ENCODE measurements around the gene HOXC6. TPM values are rescaled to one million over a fixed set of nuclear protein-coding genes. Genes with fewer than 3 reads are reported as not detected.
"Not testable (repeated sequence)": the region's sequence is repeated elsewhere in the genome, so short reads cannot be mapped to it uniquely, and the experiment has no call there.

The HOXC6 gene
- total RNA-seq, 2 experiments from 2014 or later, result not detected

DNA sequence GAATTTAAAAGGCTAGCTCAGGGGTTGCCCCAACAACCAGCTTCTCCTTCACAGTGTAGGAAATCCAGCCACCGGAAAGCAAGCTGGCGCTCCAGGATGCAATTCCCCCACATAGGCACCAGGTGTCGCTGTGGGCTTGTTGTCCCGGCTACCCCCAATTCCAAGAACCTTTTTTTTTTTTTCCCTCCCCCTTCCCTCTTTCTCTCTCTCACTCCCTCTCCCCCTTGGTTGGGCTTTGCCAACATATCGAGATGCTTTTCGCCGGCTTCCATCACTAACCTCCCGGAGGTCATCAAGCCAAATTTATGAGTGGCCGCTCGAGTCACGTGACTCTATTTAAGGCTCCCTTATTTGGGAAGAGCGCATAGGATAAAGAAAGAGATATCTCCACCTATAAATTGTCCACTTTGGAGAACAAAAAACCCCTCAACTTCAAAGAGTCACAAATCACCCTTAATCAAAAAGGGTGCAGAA lies 4.4 kb downstream of the HOXC6 start, which contains the start of gene HOXC5:
HOXC5 (plus strand) TSS at position 424 of the 474 bp plus-strand sequence. CDS start 73 bp downstream, outside the sequence.
- CTCF ChIA-PET, result interaction anchor here (0.6 to 5.5 kb wide), 29 partner anchors 10 to 536 kb away, joined by 3 to 68 read pairs (median 5); partner anchors contain the start of genes HOXC4, HOXC8 and SMUG1
- POLR2A ChIA-PET, result interaction anchor here (0.6 to 0.7 kb wide), 3 partner anchors 15 to 48 kb away, joined by 3 to 8 read pairs (median 3); partner anchors contain the start of gene HOXC10

DNA sequence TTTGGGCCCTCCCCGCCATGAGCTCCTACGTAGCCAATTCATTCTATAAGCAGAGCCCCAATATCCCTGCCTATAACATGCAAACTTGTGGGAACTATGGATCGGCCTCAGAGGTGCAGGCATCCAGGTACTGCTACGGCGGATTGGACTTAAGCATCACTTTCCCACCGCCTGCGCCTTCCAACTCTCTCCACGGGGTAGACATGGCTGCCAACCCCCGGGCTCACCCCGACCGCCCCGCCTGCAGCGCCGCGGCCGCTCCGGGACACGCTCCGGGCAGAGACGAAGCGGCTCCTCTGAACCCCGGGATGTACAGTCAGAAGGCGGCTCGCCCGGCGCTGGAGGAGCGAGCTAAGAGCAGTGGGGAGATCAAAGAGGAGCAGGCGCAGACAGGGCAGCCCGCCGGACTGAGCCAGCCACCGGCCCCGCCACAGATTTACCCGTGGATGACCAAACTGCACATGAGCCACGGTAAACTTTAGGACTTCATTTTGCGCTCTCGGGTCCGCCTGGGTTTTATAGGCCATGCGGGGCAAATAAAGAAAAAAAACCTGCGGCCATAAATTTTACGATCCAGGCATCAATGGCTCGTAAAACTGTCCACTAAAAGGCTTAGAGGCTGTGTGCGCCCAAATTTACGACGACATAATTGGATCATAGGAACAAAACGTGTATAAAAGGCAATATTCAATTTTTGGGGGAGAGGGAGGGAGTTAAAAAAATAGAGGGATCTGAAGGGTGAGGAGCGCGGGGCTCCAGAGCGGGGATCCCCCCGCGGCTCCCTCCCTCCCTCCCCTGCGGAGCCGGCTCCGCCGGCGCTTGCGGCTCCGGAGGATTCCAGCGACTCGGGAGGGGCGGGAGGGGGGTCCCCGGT lies 5.1 kb downstream of the HOXC6 start:
- POLR2A ChIA-PET, result interaction anchor here (0.6 kb wide), 1 partner anchor 26 kb away, joined by 3 read pairs; no protein-coding TSS in a partner anchor
- CTCF ChIA-PET, result interaction anchor here (0.7 to 5.5 kb wide), 20 partner anchors 11 to 284 kb away, joined by 3 to 68 read pairs (median 6); partner anchors contain the start of genes HOXC4, HOXC8 and SMUG1

DNA sequence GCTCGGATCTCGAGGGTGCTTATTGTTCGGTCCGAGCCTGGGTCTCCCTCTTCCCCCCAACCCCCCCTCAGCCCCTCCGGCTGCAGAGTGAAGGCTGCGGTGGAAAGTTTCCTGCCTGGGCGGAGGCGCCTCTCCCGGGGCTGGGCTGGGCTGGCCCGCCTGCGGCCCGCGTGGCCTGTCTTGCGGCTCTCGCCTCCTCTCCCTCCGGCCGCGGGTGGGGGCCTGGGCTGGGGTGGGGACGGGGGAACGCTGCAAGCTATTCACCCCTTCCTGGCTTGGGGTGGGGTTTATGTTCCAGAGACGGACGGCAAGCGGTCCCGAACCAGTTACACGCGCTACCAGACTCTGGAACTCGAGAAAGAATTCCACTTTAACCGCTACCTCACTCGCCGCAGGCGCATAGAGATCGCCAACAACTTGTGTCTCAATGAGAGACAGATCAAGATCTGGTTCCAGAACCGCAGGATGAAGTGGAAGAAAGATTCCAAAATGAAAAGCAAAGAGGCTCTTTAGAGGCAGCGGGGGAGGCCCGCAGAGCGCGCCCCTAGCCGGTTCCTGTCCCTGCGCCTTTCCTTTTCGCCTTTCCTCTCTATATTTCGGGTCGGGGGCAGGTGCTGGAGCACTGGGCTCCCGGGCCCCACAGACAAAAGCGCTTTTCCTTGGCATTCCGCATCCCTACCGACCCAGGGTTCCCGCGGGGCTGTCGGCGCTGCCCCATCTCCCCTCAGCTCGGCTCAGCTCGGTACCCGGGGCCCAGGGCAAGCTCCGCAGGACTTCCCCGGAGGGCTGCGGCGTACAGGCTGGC lies 5.9 kb downstream of the HOXC6 start:
- ChIA-PET CTCF (interaction anchor here (1.3 to 5.5 kb wide), 4 partner anchors 157 to 174 kb away, joined by 4 to 68 read pairs (median 13); partner anchors contain the start of gene SMUG1), POLR2A (no interaction called here)

GRCh38 chr12:54034785-54035310 lies 6.6 kb downstream of the HOXC6 start:
- ChIA-PET CTCF (interaction anchor here (1.3 to 5.5 kb wide), 6 partner anchors 50 to 174 kb away, joined by 4 to 68 read pairs (median 8); partner anchors contain the start of genes HOXC10 and SMUG1), POLR2A (no interaction called here)

DNA sequence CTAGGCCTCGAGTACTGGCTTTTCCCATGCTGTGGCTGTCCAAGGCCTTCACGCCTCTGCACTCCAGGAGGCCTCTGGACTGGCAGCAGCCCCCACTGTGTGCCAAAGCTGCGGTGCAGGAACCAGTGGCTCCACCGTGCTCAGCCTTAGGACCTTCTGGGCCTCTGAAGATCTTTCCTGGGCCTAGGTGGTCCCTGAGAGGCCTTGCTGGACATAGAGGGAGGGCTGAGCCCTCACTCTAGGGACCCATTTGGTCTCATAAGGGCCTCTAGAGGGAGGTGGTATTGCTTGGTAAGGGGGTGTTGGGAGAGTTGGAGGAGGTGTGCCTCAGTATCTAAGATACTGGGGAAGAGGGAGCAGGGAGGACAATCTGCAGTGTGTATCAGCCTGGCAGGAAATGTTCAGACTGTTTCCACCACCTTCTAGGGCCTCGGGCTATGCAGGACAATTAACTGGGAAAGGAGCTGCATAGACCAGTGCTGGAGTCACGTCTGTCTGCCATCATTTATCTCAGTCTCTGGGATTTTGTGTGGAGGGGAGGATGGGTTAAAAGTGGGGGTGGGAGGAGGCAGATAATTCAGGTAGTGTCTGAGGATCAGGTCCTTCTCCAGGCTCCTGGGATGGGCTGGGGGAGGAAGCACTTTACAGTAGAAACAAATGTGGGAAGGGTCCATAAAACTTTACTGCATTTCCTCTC lies 7.5 kb downstream of the HOXC6 start:
- POLR2A ChIA-PET, result no interaction called here
- CTCF ChIA-PET, result interaction anchor here (1.3 to 2.5 kb wide), 4 partner anchors 51 to 173 kb away, joined by 4 to 10 read pairs (median 4); partner anchors contain the start of gene HOXC10

- ChIA-PET CTCF (interaction anchor here (2.5 kb wide), 1 partner anchor 154 kb away, joined by 10 read pairs; no protein-coding TSS in a partner anchor), POLR2A (no interaction called here)
Measured at GRCh38 chr12:54036620-54037359, 8.6 kb downstream of the HOXC6 start.

- ChIA-PET CTCF (interaction anchor here (0.8 to 2.5 kb wide), 2 partner anchors 32 to 153 kb away, joined by 3 to 10 read pairs; no protein-coding TSS in a partner anchor), POLR2A (no interaction called here)
Measured at GRCh38 chr12:54037360-54038283, 9.4 kb downstream of the HOXC6 start.

- POLR2A ChIA-PET, result no interaction called here
- CTCF ChIA-PET, result interaction anchor here (0.8 kb wide), 1 partner anchor 33 kb away, joined by 3 read pairs; no protein-coding TSS in a partner anchor
Measured at GRCh38 chr12:54038284-54038870, 10.1 kb downstream of the HOXC6 start.

DNA sequence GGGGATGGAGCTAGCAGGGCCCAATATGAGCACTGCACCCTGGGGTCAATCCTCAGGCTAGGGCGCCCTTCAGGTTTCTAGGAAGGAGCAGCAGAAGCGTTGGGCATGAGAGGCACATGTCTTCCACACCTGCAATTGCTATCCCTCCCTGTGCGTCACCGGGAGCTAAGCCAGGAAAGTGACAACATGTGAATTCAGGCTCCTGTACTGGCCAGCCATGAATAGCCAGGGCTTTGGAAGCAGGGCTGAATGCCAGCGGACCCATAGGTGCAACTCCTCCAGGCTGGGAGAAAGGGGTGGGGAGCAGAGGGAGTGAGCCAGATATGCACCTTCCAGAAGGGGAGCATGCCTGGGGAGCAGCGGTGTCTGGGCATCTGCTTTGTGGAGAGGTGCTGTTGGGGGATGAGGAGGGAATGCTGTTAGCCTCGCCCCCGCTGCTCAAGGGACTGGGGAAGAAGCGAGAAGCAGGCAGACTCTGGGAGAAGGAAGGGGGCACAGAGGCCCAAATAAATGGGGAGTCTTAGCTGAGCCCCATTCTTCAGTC lies 10.7 kb downstream of the HOXC6 start:
- ChIA-PET POLR2A (no interaction called here), CTCF (no interaction called here)

GRCh38 chr12:54039417-54040147 lies 11.3 kb downstream of the HOXC6 start:
- ChIA-PET CTCF (no interaction called here), POLR2A (no interaction called here)

DNA sequence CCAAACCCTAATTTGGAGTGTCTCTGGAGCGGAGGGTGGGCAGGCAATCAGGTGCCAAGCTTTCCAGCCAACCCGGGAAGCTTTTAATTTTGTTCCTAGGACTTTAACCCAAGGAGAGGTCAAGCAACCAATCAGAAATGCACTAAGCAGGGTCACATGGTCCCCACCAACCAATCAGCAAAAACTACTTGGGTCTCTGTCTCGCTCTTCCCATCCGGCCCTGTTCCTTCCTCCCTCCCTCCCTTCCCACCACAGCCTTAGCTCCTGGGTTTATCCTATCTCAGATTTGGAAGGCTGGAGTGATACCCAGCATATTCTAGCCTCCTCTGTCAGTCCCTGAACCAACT lies 11.9 kb downstream of the HOXC6 start:
- POLR2A ChIA-PET, result no interaction called here

GRCh38 chr12:54040648-54041047 lies 12.4 kb downstream of the HOXC6 start:
- ChIA-PET POLR2A (no interaction called here), CTCF (no interaction called here)

More for the DNA sequence above, 11.9 kb downstream of the HOXC6 start:
- CTCF ChIA-PET, result no interaction called here

DNA sequence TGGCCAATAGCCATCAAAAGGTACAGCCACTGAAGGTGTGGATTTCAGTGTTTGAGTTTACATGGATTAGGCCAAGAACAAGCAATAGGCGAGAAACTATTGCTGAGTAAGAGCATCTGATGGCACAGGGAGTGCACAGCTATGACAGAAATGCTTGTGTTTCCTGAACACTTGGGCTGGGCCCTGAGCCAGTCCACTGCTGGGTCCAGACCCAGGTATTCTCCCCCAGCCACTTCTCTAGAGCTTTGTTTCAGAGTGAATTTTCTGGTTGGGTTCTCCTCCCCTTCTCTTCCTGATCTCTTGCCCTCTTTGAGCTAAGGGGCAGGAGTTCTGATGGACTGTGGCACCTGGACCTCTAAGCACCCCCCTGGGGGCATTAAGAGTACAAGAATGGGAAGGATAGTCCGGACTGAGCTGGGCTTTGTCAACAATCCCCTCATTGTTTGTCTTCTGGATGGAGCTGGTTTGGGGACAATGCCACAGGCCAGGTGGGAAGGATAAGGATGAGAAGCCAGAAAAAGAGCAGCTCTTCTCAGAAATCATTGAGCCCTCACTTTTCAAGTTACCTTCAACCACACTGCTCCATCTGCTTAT lies 13.0 kb downstream of the HOXC6 start:
- CTCF ChIA-PET, result no interaction called here
- POLR2A ChIA-PET, result no interaction called here

DNA sequence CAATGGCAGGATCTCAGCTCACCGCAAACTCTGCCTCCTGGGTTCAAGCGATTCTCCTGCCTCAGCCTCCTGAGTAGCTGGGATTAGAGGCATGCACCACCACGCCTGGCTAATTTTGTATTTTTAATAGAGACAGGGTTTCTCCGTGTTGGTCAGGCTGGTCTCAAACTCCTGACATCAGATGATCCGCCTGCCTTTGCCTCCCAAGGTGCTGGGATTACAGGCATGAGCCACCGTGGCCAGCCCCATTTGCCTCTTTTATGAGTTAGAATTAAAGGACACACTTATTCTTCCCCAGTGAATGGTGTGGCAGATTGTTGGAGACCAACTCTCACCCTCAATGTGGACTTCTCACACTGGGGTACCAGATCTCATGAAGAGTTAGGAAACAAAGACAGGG lies 13.8 kb downstream of the HOXC6 start:
- POLR2A ChIA-PET, CTCF ChIA-PET: not testable (repeated sequence)
